OCI-LY1 (cell line): ENCODE data around the gene SGCD.

ENCODE experiments used
- EZH2 ChIP-seq: fragments of 200-600 bp; sonication (generic), shearing (Covaris generic); IDR thresholded peaks from 2 replicates; pipeline ENCODE4 v1.8.0; 2017; ENCODE audit warnings: borderline replicate concordance, mixed run types, mild to moderate bottlenecking, antibody characterized with exemption, low read length, moderate library complexity, mixed read lengths
- TF ChIP-seq, protein P1 (sequence below): fragments of 200-600 bp; sonication (generic), shearing (Covaris generic); IDR thresholded peaks from 2 replicates; pipeline ENCODE4 v1.5.1; 2017; ENCODE audit warnings: mild to moderate bottlenecking, antibody characterized with exemption, low read length, moderate library complexity, mixed read lengths

DNA sequence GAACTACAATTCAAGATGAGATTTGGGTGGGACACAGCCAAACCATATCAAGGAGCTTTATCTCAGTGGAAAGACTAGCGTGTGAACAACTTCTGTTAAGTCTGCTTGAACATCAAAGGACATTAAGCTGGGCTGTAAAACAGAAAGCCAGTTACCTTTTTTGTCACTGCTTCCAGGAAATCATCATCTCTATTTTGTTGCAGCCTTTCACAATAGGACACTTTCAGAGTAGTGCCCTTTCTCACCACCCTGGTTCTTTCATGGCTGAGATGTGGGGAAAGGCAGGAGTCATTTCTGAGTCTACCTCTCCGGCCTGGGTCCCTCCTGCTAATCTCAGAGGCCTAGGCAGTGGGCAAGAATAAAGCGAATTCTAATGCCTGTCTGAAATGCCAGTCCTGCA, 426.9 kb downstream of the SGCD start:
- TF ChIP-seq, protein P1, sequence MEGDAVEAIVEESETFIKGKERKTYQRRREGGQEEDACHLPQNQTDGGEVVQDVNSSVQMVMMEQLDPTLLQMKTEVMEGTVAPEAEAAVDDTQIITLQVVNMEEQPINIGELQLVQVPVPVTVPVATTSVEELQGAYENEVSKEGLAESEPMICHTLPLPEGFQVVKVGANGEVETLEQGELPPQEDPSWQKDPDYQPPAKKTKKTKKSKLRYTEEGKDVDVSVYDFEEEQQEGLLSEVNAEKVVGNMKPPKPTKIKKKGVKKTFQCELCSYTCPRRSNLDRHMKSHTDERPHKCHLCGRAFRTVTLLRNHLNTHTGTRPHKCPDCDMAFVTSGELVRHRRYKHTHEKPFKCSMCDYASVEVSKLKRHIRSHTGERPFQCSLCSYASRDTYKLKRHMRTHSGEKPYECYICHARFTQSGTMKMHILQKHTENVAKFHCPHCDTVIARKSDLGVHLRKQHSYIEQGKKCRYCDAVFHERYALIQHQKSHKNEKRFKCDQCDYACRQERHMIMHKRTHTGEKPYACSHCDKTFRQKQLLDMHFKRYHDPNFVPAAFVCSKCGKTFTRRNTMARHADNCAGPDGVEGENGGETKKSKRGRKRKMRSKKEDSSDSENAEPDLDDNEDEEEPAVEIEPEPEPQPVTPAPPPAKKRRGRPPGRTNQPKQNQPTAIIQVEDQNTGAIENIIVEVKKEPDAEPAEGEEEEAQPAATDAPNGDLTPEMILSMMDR, result no peak
- TF ChIP-seq EZH2, result no peak
